ENCODE measurements around the gene CDH1.

CDH1 gene

DNA sequence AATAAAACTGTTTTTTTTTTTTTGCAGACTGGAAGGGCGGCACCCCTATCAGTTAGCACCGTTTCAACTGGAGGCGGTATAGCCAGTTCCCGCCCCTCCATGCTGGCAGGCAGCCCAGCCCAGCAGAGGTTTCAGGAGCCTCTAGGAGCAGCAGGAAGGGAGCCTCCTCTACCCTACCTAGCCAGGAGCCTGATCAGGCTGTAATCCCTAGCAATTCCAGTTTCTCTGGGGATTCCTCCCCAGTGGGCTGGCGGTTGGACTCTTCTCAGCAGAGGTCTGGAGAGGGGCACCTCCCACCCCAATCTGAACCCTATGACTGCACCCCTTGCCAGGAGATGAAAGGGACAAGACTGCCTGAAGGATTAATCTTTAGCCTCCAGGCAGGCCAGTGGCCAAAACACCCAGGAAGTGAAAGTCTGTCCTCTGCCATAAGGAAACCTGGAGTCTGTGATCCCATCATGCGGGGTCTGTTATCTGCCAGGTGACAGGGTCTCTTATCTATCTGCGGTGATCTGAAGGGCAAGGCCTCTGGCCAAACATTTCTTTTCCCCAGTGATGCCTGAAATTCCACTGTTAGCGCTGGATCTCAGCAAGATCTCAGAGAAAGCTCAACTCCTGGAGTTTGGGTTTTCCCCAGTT, 4.9 kb upstream of the CDH1 start:
- DNase-seq (ENCODE audit: low read depth), result no peak

DNA sequence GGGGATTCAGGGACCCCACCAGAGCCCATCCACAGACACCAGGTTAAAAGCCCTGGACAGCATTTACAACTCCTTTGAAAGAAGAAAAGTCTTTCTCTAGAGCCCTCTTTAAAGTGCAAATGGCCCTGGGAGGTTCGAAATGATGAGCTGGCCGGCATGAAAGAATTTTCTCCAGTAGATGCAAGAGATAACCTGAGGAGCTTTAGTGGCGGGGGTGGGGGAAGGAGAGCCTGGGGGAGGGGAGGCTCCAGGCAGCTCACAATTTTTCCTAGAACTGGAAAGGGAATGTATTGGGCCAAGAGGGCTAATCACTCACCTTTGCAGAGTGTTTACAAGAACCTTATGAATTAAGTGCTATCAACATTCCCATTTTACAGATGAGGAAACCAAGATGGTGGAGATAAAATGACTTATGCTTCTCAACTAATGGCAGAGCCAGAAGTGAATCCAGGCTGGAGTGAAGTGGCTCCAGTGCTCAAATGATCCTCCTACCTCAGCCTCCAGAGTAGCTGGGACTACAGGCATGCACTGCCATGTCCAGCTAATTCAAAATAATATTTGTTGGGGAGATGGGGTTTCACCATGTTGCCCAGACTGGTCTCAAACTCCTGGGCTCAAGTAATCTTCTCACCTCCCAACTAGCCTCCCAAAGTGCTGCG, 4.2 kb upstream of the CDH1 start:
- no peak for DNase-seq (ENCODE audit: low read depth)

DNA sequence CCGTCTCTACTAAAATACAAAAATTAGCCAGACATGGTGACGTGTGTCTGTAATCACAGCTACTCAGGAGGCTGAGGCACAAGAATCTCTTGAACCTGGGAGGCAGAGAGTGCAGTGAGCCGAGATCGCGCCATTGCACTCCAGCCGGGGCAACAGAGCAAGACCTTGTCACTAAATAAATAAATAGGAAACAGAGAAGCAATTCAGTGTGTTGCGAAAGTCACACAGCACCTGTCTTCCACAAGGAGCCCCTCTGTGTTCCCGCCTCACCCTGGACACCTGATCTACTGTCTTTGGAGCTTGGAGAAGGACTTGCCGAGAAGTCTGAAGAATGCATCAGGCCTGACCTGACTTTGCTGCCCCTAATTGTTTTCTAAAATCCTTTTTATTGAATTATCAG, 3.5 kb upstream of the CDH1 start:
- no peak for DNase-seq (ENCODE audit: low read depth)

DNA sequence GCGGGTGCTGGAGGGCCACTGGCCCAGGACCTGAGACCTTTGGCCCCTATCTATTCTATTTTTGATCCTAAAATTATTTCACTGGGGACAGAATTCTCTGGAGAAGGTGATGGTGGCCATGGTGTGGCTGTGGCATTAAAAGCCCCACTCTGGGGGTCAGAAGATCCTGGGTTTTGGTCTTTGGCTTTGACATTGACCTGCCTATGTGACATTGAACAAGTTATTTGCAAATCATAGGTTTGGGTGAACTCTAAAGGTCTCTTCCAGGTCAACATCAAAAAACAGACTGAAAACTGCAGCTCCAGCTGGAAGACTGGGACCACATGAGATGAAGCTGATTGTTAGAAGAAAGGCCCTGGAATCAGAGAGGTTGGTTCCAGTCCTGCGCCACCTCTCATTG, 2.3 kb upstream of the CDH1 start:
- DNase-seq (ENCODE audit: low read depth), result no peak

DNA sequence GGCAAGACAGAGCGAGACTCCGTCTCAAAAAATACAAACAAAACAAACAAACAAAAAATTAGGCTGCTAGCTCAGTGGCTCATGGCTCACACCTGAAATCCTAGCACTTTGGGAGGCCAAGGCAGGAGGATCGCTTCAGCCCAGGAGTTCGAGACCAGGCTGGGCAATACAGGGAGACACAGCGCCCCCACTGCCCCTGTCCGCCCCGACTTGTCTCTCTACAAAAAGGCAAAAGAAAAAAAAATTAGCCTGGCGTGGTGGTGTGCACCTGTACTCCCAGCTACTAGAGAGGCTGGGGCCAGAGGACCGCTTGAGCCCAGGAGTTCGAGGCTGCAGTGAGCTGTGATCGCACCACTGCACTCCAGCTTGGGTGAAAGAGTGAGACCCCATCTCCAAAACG, 531 bp upstream of the CDH1 start:
- DNase-seq (ENCODE audit: low read depth), result no peak

DNA sequence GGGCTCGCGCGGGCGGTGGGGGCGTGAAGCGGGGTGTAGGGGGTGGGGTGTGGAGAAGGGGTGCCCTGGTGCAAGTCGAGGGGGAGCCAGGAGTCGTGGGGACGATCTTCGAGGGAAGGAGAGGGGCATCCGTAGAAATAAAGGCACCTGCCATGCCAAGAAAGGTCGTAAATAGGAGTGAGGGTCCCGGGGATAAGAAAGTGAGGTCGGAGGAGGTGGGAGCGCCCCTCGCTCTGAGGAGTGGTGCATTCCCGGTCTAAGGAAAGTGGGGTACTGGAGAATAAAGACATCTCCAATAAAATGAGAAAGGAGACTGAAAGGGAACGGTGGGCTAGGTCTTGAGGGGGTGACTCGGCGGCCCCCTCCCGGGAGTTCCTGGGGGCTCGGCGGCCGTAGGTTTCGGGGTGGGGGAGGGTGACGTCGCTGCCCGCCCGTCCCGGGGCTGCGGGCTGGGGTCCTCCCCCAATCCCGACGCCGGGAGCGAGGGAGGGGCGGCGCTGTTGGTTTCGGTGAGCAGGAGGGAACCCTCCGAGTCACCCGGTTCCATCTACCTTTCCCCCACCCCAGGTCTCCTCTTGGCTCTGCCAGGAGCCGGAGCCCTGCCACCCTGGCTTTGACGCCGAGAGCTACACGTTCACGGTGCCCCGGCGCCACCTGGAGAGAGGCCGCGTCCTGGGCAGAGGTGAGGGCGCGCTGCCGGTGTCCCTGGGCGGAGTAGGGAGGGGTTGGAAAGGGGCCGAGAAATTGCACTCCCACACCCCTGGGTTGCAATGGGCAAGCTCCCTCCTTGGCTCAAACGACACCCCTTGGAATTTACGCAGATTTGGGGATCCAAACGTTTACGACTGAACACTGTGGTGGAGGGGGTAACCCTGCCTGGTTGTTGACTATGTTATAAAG, 888 bp downstream of the CDH1 start:
- no peak for DNase-seq (ENCODE audit: low read depth)

DNA sequence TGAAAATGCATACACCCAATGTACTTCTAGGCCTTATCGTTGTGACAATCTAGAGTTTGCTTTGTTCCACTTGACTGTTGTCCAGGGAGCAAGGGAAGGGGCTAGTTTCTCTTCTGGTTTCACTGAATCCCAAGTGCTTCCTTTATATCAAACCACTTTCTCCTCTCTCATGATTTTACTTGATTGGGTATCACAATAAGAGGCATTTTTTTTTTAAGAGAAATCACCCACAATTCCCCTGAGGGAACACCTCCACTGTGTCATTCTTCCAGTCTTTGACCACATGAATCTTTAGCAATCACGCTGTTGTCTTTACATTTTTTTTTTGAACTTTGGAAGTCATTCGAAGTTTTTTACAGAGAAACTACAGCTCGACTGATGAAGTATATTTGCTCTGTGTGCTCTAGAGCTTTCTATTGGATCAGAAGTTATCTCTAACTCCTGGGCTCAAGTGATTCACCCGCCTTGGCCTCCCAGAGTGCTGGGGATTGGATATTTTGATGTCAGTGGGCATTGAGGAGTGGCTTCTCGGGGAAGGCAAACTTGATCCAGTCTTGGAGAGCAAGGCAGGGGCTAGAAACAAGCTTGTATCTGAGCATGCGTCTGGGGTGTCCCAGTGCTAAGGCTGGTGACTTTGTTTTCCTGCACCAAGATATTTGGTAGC, 3.0 kb downstream of the CDH1 start:
- no peak for DNase-seq (ENCODE audit: low read depth)

DNA sequence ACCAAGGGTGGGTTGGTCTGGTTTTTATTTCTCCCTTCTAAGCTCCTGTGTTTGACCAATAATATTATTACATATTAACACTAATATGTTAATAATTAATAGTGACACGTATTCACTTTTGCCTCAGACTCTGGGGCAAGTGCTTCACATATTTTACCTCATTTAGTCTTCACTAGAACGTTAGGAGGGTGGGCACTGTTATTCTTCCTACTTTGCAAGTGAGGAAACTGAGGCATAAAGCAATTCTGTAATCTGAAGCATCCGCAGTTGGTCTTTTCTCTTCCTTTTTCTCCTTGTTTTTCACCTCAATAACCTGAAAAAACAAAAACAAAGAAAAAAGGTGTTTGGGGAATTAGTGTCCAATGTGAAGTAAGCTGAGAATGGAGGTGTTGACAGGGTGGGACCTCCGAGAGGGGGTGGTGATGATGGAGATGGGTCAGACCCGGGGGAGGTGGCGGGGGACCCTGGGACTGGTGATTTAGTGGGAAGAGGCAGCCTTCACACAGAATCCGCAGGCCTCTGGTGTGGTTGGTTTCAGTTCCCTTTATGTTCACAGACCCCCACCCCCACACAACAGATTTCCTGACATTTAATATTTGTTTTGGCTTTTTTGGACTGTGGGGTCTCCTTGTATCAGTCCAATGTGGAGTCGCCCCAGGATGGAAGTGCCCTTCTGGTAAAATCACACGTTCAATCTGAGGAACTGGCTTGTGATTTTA, 3.7 kb downstream of the CDH1 start:
- DNase-seq (ENCODE audit: low read depth), result no peak

DNA sequence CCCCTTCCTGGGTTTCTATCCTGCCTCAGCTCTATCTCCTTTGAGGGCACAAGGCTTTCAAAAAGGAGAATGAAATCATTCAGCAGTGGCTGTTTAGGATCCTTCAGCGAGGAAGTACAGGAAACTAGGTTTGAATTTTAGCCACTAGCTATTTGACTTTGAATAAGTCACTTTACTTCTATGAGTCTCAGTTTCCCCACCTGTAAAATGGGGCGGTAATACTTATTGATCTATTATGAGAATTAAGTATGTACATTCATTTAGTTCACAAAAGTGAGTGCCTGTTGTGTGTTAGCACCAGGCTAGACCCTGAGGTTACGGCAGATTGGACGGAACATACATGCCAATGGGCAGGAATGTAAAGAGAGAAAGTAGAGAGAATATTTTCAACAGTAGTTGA, 6.6 kb downstream of the CDH1 start:
- no peak for DNase-seq (ENCODE audit: low read depth)

DNA sequence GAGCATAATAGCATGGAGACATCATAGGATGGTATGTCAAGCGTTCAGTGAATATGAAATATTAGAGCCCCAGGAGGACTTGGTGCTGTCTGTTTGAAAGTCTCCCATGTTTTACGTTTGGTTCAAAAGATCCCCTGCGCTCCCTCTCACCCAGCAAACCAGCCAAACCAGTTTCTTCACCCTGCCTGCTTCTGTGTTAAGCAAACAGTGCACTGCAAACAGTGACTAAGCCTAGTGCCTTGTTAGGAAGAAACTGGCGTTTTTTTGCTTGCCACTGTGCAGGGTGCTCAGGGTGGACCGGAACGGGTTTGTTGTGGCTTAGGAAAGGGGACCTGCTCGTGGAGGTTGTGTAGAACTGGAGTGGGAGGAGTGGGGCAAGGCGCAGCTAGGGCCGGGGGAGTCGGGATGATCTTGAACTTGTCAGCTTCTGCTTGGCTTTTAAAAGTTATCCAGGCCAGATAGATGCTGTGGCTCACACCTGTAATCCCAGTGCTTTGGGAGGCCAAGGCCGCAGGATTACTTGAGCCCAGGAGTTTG, 7.7 kb downstream of the CDH1 start:
- DNase-seq (ENCODE audit: low read depth), result no peak

DNA sequence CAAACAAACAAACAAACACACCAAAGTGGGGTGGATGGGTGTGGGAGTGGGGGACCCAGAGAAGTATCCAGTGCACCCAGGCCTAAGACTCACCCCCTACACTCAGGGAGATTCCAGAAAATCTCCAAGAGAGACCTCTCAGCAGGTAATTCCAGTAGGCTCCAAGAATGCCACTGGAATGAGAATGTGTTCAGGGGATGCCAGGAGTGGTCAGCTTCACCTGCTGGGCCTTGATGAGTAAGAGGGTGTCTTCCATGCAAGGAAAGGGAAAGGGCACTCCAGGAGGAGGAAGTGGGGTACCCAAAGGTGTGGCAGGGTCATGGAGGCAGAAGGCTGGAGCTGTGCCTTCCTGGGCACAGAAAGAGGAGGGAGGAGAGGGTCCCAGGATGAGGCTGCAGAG, 9.9 kb downstream of the CDH1 start:
- no peak for DNase-seq (ENCODE audit: low read depth)

DNA sequence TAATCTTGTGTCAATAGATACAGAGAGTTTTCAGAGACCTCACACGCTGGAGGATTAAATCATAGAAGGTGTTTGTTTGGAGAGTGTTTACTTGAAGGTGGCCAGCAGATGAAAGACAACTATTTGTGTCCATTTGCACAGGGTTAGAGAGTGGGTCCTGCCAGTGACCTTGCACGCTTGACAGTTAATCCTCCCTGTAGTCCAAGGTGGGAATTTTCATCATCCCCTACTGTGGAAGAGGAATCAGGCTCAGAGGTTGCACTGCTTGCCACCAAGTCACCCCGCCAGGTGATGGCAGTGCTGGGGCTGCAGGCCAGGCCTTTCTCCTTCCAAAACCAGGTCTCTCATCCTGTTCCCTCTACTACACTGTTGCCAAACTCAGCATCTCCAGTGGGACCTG, 12.3 kb downstream of the CDH1 start:
- no peak for DNase-seq (ENCODE audit: low read depth)

DNA sequence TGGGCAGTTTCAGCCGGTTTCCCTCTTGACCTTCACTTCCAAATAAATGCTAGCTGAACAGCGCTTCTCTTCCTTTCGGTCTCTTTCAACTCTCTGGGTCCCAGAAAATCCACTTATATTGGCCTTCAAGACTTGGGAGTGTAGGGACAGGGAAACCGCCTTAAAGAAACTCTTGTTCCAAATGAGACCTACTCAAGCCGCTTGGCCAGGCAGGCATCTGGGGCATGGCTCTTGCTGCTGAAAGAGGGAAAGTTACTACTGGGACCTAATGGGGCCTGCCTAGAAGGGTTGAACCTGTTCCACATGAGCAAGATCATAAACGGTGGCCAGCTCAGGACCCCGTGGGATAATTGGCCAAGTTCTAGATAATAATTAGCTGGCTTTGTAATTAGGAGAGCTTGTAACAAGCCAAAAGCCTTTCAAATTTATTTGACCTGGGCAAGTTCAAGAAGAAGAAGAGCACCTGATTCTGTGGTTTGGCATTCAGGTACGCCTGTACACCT, 13.2 kb downstream of the CDH1 start:
- DNase-seq (ENCODE audit: low read depth), result no peak

DNA sequence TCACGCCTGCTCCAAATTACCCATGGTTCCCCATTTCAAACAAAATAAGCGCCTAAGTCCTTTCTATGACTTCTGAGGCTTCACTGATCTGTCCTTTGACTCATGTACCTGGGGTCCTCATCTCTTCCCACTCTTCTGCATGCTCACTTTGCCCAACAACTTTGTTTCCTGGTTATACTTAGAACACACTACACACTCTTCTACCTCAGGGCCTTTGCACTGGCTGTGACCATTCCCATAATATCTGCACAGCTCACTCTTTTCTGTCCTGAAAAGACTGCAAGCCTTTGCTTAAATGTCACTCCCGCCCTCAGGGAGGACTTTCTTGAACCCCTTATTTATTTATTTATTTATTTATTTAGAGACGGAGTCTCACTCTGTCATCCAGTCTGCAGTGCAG, 14.1 kb downstream of the CDH1 start:
- no peak for DNase-seq (ENCODE audit: low read depth)

DNA sequence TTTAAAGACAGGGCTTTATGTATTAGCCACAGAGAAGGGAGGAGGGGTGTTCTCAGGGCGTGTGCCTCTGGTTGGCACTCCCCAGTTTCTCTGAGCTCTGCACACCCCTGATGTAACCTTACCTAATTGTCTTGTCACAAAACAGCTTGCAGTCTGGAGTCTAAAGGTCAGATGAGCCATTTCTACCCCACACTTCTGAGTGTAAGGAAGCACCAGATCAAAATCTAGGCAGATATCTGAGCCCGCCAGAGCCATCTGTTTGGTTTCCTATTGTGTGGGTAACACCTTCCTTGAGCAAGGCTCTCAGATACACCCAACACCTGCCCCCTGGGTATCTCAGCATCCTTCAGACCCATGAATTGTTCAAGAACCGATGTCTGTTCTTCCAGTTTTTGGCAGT, 15.5 kb downstream of the CDH1 start:
- peak; percentile 11 for DNase-seq (ENCODE audit: low read depth)

DNA sequence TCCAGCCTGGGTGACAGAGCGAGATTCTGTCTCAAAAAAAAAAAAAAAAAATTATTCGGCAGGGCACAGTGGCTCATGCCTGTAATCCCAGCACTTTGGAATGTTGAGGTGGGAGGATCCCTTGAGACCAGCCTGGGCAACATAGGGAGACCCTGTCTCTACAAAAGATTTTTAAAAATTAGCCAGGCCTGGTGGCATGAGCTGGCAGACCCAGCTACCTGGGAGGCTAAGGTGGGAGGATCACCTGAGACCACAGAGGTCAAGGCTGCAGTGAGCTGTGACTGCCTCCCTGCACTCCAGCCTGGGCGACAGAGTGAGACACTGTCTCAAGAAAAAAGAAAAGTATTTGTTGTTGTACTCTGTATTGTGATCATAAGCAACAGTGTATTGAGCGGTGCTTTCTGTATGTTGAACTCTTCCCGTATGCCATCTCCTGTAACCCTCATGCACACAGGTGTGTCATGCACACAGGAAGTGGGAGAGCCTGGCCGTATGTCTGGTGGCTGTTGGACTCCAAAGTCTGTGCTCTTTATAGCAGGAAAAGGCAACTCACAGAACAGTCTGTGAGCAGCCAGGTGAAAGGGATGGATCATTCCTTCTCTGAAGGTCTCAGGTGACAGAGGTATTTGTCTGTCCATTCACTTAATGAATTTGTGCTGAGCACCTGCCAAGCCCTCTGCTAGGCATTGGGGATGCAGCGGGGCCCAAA, 17.1 kb downstream of the CDH1 start:
- DNase-seq (ENCODE audit: low read depth), result no peak

DNA sequence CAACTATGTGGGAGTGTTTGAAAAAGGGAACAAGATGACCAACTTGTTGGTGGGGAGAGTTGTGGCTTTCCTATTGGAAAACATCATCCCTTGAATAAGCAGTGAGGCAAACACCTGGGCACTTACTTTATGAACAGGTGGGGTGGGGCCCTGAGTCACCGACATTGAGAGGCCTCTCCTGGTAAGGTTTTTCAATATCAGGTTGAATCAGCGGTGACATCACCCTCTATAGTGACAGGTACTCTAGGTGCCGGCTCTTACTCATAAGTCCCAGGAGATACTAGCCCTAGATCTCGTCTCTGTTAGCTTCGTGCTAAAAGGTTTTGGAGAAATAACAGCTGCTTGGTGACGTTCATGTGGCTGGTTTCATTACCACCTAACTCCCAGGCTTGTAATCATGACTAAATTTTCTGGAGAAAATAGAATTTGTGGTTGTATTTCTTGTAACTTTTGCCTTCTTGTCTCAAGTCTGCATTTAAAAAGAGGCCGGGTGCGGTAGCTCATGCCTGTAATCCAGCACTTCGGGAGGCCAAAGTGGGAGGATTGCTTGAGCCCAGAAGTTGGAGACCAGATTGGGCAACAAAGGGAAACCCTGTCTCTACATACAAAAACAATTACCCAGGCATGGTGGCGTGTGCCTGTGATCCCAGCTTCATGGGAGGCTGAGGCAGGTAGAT, 19.3 kb downstream of the CDH1 start:
- DNase-seq (ENCODE audit: low read depth), result no peak

DNA sequence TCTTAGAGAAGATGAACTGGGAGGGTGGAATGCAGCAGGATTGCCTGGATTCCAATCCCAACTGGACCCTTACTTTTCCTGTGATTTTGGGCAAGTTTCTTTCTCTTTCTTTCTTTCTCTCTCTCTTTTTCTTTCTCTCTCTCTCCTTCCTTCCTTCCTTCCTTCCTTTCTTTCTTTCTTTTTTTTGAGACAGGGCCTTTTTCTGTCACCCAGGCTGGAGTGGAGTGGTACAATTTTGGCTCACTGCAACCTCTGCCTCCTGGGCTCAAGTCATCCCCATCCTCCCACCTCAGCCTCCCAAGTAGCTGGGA, 20.5 kb downstream of the CDH1 start:
- no peak for DNase-seq (ENCODE audit: low read depth)

DNA sequence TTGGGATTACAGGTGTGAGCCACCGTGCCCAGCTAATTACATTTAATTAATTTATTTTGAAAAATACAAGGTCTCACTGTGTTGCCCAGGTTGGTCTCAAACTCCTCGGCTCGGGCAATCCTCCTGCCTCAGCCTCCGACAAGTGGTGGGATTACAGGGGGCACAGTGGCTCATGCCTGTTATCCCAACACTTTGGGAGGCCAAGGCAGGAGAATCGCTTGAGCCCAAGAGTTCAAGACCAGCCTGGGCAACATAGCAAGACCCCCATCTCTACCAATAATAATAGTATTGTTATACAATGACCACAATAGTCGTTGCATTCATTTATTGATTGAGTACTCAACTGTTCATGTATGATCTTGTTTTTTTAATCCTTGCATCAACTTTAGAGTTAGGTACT, 22.0 kb downstream of the CDH1 start:
- DNase-seq (ENCODE audit: low read depth), result no peak

DNA sequence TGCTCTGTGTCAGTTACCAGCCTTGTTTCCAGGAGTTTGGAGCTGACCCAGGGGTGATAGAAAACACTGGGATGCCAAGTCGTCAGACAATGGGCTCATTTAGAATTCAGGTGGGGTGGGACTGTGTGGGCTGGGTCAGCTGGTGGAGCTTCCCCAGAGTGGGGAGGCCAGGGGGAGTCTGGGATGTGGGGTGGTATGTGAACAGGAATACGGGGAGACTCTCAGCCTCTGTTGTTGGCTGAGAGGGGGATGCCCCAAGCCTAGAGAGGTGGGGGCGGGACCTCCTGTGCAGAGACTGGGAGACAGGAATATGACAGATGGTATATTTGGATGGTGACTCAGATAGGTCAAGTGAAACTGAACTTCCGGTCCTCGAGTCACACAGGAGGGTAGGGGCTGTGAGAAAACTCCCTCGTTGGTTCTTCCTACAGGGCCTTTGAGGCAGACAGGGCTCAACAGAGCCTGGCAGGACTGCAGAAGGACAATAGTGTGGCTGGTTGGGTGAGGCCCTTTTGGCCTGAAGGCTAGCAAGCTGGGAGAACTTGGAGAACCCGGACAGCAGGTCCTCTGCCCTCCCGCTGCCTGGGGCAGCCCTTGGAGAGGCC, 23.7 kb downstream of the CDH1 start:
- no peak for DNase-seq (ENCODE audit: low read depth)
